Left kidney (tissue), 2 donors: ENCODE measurements around the gene MYO3B. TPM values are rescaled to one million over a fixed set of nuclear protein-coding genes. Genes with fewer than 3 reads are reported as not detected.
A peak's percentile ranks its signal among the peaks of the same experiment; 100 is the strongest.

Experiments used
- DNase-seq: peaks from one replicate; pipeline ENCODE4 v3.0.0-alpha.2; 2013
- polyA plus RNA-seq: library from polyadenylated mRNA; unstranded; fragments of 120-200 nt; gene quantifications from one replicate; pipeline ENCODE4 v1.2.1, GENCODE V29; 2013; ENCODE audit not compliant: insufficient read length

MYO3B gene
- polyA plus RNA-seq, 1 donor: 7.8 TPM

DNA sequence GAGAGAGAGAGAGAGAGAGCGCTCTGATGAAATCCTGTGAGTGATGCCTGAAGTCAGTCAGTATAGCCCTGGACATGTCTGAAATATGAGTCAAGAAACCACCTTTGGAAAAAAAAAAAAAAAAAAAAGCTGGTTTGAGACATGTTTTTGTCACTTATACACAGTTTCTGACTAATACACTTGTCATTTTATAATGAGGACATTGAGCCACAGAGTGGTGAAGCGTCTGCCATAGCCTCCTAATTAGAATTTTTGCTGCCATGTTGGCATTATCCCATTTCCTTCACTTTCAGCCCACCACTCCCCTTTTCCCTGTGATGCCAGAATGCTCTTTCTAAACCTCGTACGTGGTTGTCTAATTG is 15.7 kb upstream of the MYO3B start:
- no peak for DNase-seq

- DNase-seq: no peak
Observed at GRCh38 chr2:170163411-170164065, 14.4 kb upstream of the MYO3B start.

GRCh38 chr2:170165129-170165528 is 12.8 kb upstream of the MYO3B start:
- DNase-seq: no peak

DNA sequence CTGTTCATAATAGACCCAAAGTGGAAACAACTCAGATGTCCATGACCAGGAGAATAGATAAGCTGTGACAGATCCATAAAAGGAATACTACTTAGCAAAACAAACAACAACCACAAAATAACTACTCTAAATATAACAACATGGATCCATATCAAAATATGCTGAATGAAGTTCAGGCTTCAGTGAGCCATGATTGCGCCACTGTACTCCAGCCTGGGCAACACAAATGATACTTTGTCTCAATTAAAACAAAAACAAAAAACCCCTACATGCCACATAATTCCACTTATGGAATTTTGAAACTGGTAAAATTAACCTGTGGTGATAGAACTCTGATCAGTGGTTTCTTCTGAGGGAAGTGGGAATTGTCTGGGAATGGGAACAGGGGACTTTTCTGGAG is 11.2 kb upstream of the MYO3B start:
- no peak for DNase-seq

GRCh38 chr2:170170281-170171040 is 7.5 kb upstream of the MYO3B start:
- DNase-seq: peak; percentile 57

- no peak for DNase-seq
Observed at GRCh38 chr2:170176212-170176611, 1.7 kb upstream of the MYO3B start.

- DNase-seq: peak; percentile 36
Observed at GRCh38 chr2:170180031-170180566, 2.2 kb downstream of the MYO3B start.

DNA sequence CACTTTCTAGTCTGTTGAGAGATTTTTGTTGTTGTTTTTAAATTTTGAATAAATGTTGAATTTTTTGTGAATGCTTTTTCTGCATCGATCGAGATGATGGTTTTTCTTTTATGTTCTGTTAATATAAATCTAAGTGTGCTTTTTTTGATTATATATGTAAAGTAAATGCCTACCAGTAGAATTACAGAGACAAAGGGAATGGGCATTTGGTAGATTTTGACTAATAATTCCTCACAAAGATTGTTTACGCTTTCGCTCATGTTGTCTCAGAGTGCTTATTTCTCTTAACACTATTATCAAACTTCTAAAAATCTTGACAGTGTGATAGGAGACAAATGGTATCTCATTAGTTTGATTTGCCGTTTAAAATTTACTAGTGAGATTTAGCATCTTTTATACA is 3.7 kb downstream of the MYO3B start:
- DNase-seq: no peak

GRCh38 chr2:170185319-170185718 is 7.4 kb downstream of the MYO3B start:
- no peak for DNase-seq

- no peak for DNase-seq
Observed at GRCh38 chr2:170189757-170190156, 11.8 kb downstream of the MYO3B start.

- DNase-seq: no peak
Observed at GRCh38 chr2:170190172-170190571, 12.2 kb downstream of the MYO3B start.

DNA sequence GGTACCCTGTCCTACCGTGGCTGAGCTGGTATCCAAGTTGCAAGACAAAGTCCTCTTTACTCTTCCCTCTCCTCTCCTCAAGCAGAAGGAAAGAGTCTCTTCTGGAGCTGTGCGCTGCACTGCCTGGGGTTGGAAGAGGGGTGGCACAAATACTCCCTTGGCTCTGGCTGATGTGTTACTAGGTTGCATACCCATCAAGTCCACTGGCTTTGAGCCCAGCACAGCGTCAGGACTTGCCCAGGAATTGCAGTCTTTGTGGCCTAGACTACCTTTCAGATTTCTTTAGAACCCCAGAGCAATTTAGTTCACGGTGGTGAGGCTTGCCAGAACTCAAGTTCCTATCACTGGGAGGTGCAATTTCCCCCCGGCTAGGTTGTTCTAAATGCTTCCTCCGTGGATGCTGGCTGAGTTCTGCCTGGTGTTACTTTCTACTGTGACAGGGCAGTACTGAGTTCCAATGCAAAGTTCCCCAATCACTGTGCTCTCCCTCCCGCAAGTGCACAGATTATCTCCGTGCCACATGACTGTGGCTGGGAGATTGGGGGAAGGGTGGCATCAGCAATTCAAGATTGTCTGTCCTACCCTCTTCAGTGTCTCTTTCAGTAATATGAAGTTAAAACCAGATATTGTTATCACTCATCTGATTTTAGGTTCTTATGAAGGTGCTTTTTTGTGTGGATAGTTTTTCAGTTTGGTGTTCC is 13.4 kb downstream of the MYO3B start:
- DNase-seq: no peak

DNA sequence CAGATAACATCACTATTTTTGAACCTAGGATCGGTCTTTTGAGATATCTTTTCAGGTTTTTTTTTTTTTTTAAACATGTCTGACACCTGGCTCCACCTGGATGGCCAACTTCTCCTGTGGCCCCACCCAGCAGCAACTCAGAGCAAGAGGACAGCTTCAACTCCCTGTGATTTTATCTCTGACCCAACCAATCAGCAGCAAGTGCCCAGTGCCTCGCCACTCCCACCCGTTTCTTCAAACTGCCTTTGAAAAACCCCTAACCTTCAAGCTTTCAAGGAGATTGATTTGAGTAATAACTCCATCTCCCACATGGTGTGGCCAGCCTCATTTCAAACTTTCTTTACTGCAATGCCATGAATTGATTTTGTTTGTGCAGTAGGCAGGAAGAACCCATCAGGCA is 19.0 kb downstream of the MYO3B start:
- DNase-seq: no peak

DNA sequence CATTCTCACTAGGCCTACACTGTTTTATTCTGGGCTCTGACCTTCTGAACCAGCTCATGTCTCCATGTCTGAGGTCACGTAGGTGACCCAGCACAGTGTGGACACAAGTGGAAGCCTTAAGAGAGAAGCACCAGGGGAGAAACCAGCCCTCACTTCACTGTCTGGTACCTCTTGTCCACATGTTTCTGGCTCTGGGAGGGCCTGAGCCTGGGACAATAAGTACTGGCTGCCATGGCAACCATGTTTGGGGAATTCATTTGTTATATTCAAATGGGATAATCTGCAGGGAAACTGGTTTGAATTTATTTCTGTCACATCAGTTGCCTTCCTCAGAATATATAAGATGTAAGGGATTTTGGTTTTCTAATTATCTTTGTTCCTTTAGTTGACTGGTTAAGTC is 23.3 kb downstream of the MYO3B start:
- no peak for DNase-seq

DNA sequence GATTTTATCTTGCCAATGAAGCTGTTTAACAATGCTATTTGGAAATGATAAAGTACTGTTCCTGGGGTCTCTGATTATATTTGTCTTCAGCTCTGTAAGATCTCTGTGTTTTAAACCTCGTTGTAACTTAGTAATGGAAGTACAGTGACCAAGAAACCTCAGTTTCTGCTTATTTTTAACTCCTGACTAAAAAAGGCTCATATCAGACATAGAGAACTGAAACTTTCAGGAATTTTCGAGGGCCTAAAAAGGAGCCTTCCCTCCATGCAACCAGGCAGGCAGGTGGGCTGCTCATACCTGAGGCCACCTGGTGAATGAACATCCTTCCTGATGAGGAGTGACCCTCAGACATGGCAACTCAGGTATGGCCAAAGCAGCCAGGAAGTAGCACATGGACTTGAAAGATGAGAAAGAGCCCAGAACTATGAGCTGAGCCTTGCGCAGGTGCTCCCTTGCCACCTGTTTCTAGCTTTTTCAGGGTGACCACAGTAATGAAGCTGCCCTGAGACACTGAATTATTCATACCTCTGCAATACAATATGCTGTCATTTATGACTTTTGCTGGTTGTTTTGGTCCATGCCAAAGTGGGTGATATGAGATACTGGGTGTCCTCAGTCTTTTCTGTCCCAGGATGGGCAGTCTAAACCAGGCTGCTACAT is 23.9 kb downstream of the MYO3B start:
- no peak for DNase-seq

GRCh38 chr2:170202437-170202836 is 24.5 kb downstream of the MYO3B start:
- no peak for DNase-seq

GRCh38 chr2:170204298-170204951 is 26.5 kb downstream of the MYO3B start:
- DNase-seq: no peak

- no peak for DNase-seq
Observed at GRCh38 chr2:170206246-170206645, 28.3 kb downstream of the MYO3B start.

DNA sequence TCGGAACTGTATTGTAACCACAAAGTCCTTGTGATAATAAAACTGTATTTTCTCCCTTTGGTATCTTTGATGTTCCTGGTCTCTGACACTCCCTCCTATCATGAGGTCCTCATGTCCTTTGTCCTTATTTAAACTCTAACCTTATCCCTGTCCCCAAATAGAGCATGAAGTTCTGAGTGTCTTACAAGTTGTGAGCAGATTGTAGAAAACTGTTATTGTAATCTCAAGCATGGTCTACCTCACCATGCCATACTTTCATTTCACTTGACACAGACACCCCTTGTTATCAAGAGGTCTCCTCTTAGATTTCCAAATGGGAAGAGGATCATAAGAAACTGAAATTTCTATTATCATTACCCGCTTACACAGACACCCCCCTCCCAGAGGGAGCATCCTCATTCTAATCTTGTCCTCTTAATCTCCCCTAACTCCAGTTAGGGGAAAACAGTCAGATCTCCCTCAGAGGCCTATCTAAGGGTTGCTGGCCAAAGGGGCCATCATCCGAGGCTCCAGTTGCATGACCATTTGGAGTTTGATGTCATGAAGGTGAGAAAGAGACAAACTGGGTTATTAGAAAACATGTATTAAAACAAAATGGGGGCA is 29.0 kb downstream of the MYO3B start:
- no peak for DNase-seq

GRCh38 chr2:170207901-170208300 is 30.0 kb downstream of the MYO3B start:
- no peak for DNase-seq

DNA sequence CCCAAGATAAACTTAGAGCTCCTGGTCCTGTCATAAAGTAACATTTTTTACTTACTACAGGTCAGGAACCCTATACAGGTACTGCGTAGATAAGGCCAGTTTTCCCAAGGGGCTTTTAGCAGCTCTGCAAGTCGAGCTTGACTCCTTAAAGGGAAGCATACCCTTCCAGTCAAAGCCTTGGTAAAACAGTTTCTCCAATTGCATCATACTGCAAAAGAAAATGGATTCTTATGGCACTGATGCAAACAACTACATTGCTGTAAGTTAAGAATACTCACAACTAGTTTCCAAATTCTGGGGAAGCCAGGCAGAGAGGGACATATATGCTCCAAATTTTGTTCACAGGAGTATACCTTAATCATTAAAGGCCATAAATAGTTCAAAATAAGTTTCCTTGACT is 31.0 kb downstream of the MYO3B start:
- DNase-seq: no peak
